Breast epithelium (tissue), 3 donors: Measurements from ENCODE around the gene ADD2.

Experiments used
- POLR2A ChIP-seq: fragments of 450-650 bp; IDR thresholded peaks from one replicate; pipeline ENCODE4 v1.6.1; 2016; ENCODE audit warnings: antibody characterized with exemption, mild to moderate bottlenecking, moderate library complexity
- TF ChIP-seq, protein P1 (sequence below), 3 donors: fragments of 450-650 bp; IDR thresholded peaks; one replicate each; pipeline ENCODE4 v1.5.1; 2016 to 2017; ENCODE audit warnings: antibody characterized with exemption in 3 of 3, mild to moderate bottlenecking in 3 of 3, moderate library complexity in 3 of 3

DNA sequence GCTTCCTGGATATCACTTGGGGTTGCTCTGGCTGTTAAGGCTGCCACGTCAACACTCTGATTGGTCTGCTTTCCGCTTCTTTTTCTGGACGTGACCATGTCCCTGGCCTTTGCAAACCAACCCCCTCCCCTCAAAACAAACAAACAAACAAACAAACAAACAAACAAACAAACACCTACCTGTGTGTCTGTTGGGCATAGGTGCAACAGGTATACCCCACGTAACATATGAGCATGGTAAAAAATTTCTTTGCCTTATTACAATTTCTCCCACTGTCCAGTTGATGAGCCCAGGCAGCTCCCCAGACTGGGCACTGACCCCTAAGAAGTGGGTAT lies 80.6 kb downstream of the ADD2 start:
- TF ChIP-seq POLR2A = no peak
- TF ChIP-seq, protein P1, sequence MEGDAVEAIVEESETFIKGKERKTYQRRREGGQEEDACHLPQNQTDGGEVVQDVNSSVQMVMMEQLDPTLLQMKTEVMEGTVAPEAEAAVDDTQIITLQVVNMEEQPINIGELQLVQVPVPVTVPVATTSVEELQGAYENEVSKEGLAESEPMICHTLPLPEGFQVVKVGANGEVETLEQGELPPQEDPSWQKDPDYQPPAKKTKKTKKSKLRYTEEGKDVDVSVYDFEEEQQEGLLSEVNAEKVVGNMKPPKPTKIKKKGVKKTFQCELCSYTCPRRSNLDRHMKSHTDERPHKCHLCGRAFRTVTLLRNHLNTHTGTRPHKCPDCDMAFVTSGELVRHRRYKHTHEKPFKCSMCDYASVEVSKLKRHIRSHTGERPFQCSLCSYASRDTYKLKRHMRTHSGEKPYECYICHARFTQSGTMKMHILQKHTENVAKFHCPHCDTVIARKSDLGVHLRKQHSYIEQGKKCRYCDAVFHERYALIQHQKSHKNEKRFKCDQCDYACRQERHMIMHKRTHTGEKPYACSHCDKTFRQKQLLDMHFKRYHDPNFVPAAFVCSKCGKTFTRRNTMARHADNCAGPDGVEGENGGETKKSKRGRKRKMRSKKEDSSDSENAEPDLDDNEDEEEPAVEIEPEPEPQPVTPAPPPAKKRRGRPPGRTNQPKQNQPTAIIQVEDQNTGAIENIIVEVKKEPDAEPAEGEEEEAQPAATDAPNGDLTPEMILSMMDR (IDR thresholded peaks at IDR 0.05) = no peak
